Loucy (cell line): ENCODE results near the gene CRACDL.

Experiments used
- H2AFZ ChIP-seq: fragments of 200-600 bp; sonication (generic); 2 replicates; pipeline ENCODE4 v1.6.0; 2016; ENCODE audit warnings: antibody characterized with exemption, mild to moderate bottlenecking, low read length, moderate library complexity
- H3F3A ChIP-seq: fragments of 200-600 bp; 2 replicates; pipeline ENCODE4 v1.6.0; 2016; ENCODE audit warnings: antibody characterized with exemption, low read depth, mild to moderate bottlenecking
- H3K27me3 ChIP-seq: fragments of 200-600 bp; sonication (generic); 2 replicates; pipeline ENCODE4 v1.6.1; 2014; ENCODE audit warnings: low read length, mild to moderate bottlenecking; ENCODE audit not compliant: insufficient read depth, poor library complexity, severe bottlenecking
- H3K36me3 ChIP-seq: fragments of 200-600 bp; sonication (generic); 2 replicates; pipeline ENCODE4 v1.6.1; 2016; ENCODE audit warnings: low read length; ENCODE audit not compliant: insufficient read depth
- H3K4me1 ChIP-seq: fragments of 200-600 bp; sonication (generic); 2 replicates; pipeline ENCODE4 v1.5.1; 2014; ENCODE audit warnings: low read length, mild to moderate bottlenecking; ENCODE audit not compliant: insufficient read depth, poor library complexity, severe bottlenecking
- H3K4me2 ChIP-seq: fragments of 200-600 bp; sonication (generic); 2 replicates; pipeline ENCODE4 v1.6.0; 2014; ENCODE audit warnings: antibody characterized with exemption, low read length, low read depth, mild to moderate bottlenecking; ENCODE audit not compliant: poor library complexity, severe bottlenecking
- H3K4me3 ChIP-seq: fragments of 200-600 bp; sonication (generic); 2 replicates; pipeline ENCODE4 v1.5.1; 2014; ENCODE audit warnings: low read length, mild to moderate bottlenecking, mixed read lengths; ENCODE audit not compliant: poor library complexity, severe bottlenecking
- H3K79me2 ChIP-seq: fragments of 200-600 bp; sonication (generic); 2 replicates; pipeline ENCODE4 v1.6.1; 2014; ENCODE audit warnings: low read length; ENCODE audit not compliant: insufficient read depth
- H3K9ac ChIP-seq: fragments of 200-600 bp; sonication (generic); 2 replicates; pipeline ENCODE4 v1.6.0; 2014; ENCODE audit warnings: mild to moderate bottlenecking, low read depth, low read length, moderate library complexity; ENCODE audit not compliant: poor library complexity, severe bottlenecking
- H3K9me2 ChIP-seq: fragments of 200-600 bp; sonication (generic); replicated peaks from 2 replicates; pipeline ENCODE4 v1.6.1; 2016; ENCODE audit warnings: low read depth, low read length, mixed read lengths
- H3K9me3 ChIP-seq: fragments of 200-600 bp; sonication (generic); 2 replicates; pipeline ENCODE4 v1.6.1; 2014; ENCODE audit warnings: mild to moderate bottlenecking, antibody characterized with exemption, low read length, low read depth; ENCODE audit not compliant: insufficient read depth
- H4K20me1 ChIP-seq: fragments of 200-600 bp; sonication (generic); 2 replicates; pipeline ENCODE4 v1.6.0; 2014; ENCODE audit warnings: antibody characterized with exemption, low read length, mild to moderate bottlenecking; ENCODE audit not compliant: insufficient read depth, poor library complexity, severe bottlenecking
- EZH2phosphoT487 ChIP-seq: fragments of 200-600 bp; IDR thresholded peaks from 2 replicates; pipeline ENCODE4 v1.6.1; 2018; ENCODE audit warnings: antibody characterized with exemption, mild to moderate bottlenecking, moderate library complexity, borderline replicate concordance
- TF ChIP-seq, protein P1 (sequence below): fragments of 200-600 bp; sonication (generic); conservative IDR thresholded peaks from 2 replicates; pipeline ENCODE4 v1.5.1; 2014; ENCODE audit warnings: mild to moderate bottlenecking, antibody characterized with exemption, low read length

Gene CRACDL

DNA sequence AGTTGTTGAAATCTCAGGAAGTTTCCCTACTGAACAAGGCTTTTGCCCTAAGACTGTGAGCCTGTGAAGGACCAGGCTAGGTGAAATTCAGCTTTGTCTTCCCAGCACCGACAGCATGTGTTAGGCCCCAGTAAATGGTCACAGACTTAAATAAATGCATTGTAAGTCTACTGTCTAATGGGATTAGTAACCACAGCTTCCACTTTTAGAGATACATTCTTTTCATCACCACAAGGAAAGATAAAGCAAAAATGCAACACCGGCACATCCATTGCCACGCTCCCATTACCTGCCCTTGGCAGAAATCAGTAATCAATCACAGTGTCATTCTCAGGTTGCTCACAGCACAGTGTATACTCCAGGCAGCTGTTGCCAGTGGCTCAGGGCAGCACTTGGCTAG lies 59.3 kb downstream of the CRACDL start:
- Histone ChIP-seq H3K4me1 (no peaks in the 10 kb centered on the region), H3K79me2 (no peaks in the 10 kb centered on the region), H3K4me3 (no peak overlapping the region), H3K4me2 (no peak overlapping the region), H3K9me2 (no peaks in the 10 kb centered on the region), H3F3A (no peaks in the 10 kb centered on the region), H3K9me3 (no peaks in the 10 kb centered on the region), H4K20me1 (no peaks in the 10 kb centered on the region), H3K9ac (no peak overlapping the region), H2AFZ (no peak overlapping the region), H3K27me3 (no peaks in the 10 kb centered on the region), H3K36me3 (no peaks in the 10 kb centered on the region)
- TF ChIP-seq, protein P1, sequence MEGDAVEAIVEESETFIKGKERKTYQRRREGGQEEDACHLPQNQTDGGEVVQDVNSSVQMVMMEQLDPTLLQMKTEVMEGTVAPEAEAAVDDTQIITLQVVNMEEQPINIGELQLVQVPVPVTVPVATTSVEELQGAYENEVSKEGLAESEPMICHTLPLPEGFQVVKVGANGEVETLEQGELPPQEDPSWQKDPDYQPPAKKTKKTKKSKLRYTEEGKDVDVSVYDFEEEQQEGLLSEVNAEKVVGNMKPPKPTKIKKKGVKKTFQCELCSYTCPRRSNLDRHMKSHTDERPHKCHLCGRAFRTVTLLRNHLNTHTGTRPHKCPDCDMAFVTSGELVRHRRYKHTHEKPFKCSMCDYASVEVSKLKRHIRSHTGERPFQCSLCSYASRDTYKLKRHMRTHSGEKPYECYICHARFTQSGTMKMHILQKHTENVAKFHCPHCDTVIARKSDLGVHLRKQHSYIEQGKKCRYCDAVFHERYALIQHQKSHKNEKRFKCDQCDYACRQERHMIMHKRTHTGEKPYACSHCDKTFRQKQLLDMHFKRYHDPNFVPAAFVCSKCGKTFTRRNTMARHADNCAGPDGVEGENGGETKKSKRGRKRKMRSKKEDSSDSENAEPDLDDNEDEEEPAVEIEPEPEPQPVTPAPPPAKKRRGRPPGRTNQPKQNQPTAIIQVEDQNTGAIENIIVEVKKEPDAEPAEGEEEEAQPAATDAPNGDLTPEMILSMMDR: no peak
- no peak for TF ChIP-seq EZH2phosphoT487

DNA sequence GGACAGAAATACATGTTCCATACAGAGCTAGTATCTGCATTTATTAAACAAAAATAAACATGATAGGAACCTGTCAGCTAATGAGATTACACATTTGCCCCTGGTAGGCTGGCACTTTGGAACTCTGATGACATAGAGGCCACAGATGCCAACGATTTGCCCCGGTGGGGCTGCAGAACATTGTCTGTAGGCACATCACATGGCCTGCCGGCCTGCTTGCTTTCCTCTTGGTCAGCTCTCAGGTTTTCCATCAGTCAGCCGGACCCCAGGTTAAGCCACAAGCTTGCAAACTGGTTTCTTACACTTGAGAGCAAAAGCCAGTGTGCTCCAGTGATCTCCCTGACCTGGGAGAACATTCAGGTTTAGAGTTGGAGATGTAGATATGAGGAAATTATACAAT lies 60.3 kb downstream of the CRACDL start:
- Histone ChIP-seq H3K9me2 (no peaks in the 10 kb centered on the region), H3K4me3 (no peak overlapping the region)
- TF ChIP-seq EZH2phosphoT487: no peak
- TF ChIP-seq, protein P1: no peak

DNA sequence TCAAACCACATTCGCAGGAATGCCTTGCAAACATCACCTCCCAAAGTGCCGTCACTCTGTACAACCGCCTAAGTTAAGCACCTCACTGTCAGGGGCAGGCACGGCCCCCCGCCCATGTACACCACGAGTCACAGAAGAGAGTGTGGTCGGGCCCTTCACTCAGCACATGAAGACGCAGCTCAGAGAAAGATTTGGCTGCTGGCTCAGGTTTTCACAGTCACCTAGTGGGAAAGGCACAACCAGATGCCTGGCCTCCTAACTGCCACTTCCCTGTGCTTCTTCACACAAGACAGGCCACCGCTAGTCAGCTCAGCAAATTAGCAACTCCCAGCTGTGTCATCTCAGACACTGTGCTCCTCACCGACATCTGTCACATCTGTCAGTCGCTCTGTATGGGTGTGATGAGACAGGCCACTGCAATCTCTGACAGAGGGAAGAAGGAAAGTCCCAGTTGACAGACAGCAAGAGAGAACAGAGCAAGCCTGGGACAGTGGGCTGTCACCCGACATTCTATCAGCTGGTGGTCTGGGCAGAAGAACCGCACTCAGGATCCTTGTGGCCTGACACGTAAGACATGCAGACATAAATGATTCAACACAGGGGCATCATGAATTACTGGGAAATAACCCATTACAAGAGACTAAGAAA lies 60.8 kb downstream of the CRACDL start:
- Histone ChIP-seq H3K79me2 (no peaks in the 10 kb centered on the region), H3K36me3 (no peaks in the 10 kb centered on the region), H3K4me1 (no peaks in the 10 kb centered on the region), H4K20me1 (no peaks in the 10 kb centered on the region), H3F3A (no peaks in the 10 kb centered on the region), H3K4me2 (no peak overlapping the region), H3K9me2 (no peaks in the 10 kb centered on the region), H2AFZ (no peak overlapping the region), H3K9ac (no peak overlapping the region), H3K4me3 (no peak overlapping the region), H3K9me3 (no peaks in the 10 kb centered on the region), H3K27me3 (no peaks in the 10 kb centered on the region)
- no peak for TF ChIP-seq EZH2phosphoT487
- TF ChIP-seq, protein P1: no peak

More for the DNA sequence above, 60.3 kb downstream of the CRACDL start:
- H3K4me1 ChIP-seq: no peaks in the 10 kb centered on the region
- H3K4me2 ChIP-seq: no peak overlapping the region
- H4K20me1 ChIP-seq: no peaks in the 10 kb centered on the region
- no peaks in the 10 kb centered on the region for H3K36me3 ChIP-seq
- H3K9ac ChIP-seq: no peak overlapping the region
- no peak overlapping the region for H2AFZ ChIP-seq
- no peaks in the 10 kb centered on the region for H3K27me3 ChIP-seq
- no peaks in the 10 kb centered on the region for H3K9me3 ChIP-seq
- H3K79me2 ChIP-seq: no peaks in the 10 kb centered on the region
- H3F3A ChIP-seq: no peaks in the 10 kb centered on the region
